NCI-H1092 (cell line): ENCODE measurements around the gene KRTAP16-1.
"Not testable (repeated sequence)": the region's sequence is repeated elsewhere in the genome, so short reads cannot be mapped to it uniquely, and the experiment has no call there.

Experiments
- DNase-seq: peaks from one replicate; lab custom pipeline; 2025; lab: John Stamatoyannopoulos, UW

The KRTAP16-1 gene

DNA sequence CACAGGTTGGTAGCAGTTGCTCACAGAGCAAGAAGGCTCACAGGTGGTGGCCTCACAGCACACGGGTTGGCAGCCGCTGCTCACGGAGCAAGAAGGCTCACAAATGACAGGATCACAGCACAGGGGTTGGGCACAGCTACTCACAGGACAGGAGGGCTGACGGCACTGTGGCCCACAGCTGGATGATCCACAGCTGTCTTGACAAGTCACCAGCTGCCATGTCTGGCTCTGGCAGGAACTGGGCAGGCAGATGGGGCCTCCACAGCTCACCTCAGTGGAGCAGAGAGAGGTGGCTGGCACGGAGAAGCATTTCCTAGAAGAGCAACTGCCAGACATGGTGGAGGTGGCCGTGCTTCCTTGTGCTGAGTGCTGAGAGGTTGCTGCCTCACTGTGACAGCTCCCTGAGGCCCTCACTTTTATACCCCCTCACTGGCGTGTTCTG lies at the start of gene KRTAP16-1:
Gene KRTAP16-1 (minus strand): TSS at position 392 of the 442 bp plus-strand sequence. CDS start 56 bp downstream, at position 336.
- no peak for DNase-seq

DNA sequence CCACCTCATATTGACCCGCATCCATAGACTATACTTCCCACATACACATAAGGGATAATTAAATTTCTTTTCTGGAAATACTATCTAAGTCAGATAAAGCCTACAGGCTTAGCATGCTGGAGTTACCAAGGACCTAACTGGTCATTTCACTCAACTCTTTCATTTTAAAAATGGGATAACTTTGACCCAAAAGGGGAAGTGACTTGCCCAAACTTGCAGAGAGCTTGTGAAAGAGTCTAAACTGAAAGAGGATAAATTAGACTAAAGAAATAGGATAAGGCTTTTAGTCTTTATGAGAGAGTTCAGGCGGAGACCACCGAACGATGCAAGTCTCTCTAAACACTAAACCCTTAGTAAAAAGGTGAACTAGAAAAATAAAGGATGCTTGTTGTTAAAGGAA lies 45.4 kb upstream of the KRTAP16-1 start:
- no peak for DNase-seq

DNA sequence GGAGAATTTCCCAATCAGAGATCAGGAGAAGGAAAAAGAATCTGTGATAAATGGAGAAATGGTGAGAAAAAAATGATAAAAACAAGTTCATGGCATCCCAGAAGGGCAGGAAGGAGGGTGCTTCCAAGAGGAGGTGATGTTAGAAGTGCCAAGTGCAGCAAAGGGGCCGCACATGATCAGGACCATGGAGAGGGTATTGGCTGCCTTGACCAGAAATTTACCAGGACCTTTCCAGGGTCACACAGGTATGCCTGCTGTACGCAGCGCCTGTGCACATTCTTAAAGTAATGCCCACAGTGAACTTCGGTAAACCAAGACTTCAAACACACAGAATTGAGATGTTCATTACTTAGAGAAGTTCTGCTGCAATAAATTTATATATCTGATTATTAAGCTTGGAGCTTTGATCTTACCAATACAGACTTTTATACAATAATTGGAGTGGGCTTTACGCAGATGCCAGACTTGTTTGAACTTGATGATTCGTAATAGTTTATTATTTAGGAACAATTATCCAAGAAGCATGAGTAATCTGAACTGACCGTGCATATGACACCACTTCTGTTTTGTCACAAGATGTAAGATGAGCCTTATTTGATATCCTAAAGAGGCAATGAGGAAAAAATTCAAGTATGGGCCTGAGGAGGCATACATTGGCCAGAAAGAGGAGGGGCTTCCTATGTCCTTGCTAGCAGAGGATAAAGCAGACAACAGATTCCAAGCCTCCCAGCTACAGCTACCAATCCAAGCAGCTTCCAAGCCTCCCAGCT lies 43.7 kb upstream of the KRTAP16-1 start:
- no peak for DNase-seq

- no peak for DNase-seq
Measured at GRCh38 chr17:41351177-41351576, 42.1 kb upstream of the KRTAP16-1 start.

GRCh38 chr17:41350381-41350878 lies 41.3 kb upstream of the KRTAP16-1 start, which contains the start of gene KRT33A:
KRT33A (minus strand) TSS chr17:41350828; CDS start chr17:41350767, 61 bp downstream.
- not testable (repeated sequence) for DNase-seq

GRCh38 chr17:41347869-41348760 lies 39.0 kb upstream of the KRTAP16-1 start:
- DNase-seq, result no peak

DNA sequence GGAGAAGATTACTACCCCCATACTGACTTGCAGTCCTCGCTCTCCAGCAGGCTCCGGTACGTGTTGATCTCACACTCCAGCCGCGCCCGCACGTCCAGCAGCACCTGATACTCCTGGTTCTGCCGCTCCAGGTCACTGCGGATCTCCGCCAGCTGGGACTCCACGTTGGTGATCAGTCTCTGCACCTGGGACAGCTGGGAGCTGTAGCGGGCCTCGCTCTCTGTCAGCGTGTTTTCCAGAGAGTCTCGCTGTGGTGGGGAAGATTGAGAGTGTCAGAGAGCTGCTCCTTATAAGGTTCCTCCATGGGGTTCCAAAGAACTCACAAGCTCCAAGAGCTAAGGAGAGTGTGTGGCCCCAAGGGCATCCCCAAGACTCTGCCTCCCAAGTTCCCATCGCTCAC lies 37.3 kb upstream of the KRTAP16-1 start:
- not testable (repeated sequence) for DNase-seq

GRCh38 chr17:41345992-41346391 lies 36.9 kb upstream of the KRTAP16-1 start:
- no peak for DNase-seq

DNA sequence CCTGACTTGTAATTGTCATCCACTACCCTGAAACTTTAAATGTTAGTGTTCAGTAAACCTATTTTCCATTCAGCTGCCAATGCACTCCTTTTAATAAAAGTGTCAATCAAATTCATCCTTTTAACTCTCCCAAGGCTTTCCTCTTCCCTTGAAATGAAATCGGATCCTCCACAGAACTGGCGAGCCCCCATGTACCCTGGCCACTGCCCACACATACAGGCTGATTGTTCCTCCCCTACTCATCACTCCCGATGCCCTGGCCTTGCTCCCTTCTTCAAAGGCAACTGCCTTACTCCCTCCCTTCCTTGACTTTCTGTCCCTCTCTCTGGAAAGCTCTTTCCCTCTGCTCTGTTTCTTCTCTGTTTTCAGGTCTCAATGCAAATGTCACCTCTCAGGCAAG lies 33.9 kb upstream of the KRTAP16-1 start:
- DNase-seq, result no peak

DNA sequence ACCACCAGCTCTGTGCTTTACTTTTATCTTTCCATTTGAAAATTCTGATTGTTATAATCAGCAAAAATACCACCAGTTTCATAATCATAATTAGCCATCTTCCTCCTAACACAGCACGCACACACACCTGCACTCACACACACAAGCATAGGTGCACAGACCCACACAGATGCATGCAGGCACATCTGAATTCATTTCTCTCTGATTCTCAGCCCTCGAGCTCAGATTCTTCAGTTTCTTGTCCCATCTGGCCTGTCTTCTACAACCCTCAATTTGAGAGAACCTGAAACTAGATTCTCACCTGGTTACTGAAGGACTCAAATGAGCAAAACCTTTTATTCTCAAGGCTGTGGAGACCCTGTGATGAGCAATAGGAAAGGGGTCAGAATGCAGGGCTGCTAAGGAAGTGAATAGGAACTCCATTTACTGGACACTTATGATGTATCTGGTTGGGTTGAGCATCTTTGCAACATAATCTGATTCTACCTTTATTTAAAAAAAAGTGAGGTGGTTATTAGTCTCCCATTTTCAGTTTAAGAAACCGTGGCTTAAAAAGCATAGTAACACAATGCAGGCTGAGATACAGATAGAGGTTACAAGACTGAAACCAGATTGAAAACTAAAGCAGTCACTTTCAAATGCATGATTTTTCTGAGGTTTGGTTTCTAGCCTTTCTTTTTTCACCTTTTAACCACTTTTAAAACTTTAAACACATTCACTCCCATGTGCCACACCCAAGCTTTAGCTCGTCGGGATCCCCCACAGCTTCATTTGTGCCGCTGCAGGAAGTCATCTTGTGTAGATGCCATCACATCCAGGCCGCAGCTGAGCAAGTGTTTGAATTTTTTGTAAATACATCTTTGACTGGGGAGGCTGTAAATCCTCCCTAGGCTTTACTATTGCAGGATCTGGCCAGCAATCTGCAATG lies 32.1 kb upstream of the KRTAP16-1 start:
- no peak for DNase-seq

- no peak for DNase-seq
Measured at GRCh38 chr17:41340494-41340893, 31.4 kb upstream of the KRTAP16-1 start.

- no peak for DNase-seq
Measured at GRCh38 chr17:41339571-41340172, 30.6 kb upstream of the KRTAP16-1 start.

DNA sequence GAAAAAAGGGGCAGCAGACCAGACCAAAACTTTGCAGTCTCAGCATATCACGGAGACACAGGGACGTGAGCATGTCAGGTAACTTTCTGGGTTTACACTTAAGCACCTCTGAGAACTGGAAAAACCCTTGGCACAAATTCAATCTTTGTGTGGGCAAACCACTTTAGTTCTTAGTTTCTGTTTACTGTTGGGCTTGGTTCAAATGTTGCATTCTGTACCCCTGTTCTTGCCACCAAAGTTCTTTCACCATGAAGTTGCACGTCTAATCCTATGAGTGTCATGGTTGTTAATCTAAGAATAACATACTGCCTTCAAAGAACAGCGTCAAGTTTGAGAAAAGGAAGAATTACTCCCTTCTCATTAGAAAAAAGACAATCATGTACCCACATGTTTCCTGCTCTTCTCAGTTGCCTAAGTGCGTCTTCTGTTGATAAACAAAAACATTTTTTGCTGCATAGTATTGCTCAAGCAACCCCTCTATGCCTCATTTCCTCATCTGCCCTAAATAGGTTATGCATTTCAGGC lies 29.9 kb upstream of the KRTAP16-1 start:
- no peak for DNase-seq

DNA sequence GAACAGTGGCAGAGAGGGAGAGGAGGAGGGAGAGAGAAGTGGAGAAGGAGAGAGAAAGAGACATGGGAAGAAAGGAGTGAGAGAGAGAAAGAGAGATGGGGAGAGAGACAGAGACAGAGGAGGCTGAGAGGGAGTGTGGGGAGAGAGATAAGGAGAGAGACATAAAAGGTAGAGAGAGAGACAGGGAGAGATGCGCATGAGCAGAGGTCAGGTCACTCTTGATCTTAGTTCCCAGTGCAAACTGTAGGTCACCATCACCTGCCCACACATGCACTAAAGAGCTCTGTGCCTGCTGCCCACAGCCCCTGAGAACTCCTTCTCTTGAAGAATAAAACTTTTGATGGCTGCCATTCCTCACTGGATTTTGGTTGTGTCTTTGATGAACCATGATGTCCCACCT lies 26.6 kb upstream of the KRTAP16-1 start:
- no peak for DNase-seq

GRCh38 chr17:41334385-41335305 lies 25.5 kb upstream of the KRTAP16-1 start:
- no peak for DNase-seq

- no peak for DNase-seq
Measured at GRCh38 chr17:41333836-41334235, 24.7 kb upstream of the KRTAP16-1 start.

GRCh38 chr17:41333098-41333497 lies 24.0 kb upstream of the KRTAP16-1 start:
- no peak for DNase-seq

DNA sequence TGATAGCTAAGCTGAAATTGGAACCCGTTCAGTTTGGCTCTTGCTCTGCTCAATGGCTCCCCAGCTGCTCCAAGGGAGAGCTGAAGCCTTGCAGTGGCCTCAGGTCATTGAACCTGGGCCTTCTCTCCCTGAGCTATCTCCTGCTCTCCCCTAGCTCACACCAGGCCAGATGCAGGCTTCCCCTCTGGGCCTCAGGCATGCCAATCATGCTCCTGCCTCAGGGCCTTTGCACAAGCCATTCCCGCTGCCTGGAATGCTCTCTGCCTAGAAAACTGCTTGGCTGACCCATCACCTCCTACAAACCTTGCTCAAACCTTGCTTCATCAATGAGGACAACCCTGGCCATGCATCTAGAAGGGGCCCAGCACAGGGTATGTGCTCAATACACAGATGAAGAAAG lies 23.1 kb upstream of the KRTAP16-1 start:
- DNase-seq, result no peak

DNA sequence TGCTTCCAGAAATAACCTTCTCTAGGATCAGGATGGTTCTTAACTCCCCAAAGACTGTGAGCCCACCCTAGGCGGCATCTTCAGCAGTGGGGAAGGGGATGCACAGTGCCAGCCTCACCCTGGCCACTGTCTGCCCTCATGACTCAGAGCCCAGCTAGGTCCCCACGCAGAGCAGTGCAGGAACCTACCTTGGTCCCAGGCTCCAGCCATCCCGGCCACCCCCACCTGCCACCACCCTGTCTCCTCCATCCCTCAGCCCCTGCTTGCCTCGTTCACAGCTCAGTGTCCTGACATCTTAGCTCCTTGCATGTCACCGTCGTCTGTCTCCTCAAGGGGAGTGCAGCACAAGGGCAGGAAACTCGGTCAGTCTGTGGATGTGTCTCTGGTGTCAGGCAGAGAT lies 22.5 kb upstream of the KRTAP16-1 start:
- no peak for DNase-seq
